ENCODE results near the gene MEX3D.

GRCh38 chr19:1568320-1569019 lies at the start of gene MEX3D:
- TF ChIP-seq SUZ12 (IDR thresholded peaks at IDR 0.05; ENCODE audit: extremely low read depth, insufficient read depth, insufficient read length), result no peak
- TF ChIP-seq YY1 (IDR thresholded peaks at IDR 0.05; ENCODE audit: insufficient read depth, insufficient read length), result no peak
- no peak for TF ChIP-seq ZNF274 (IDR thresholded peaks at IDR 0.05; ENCODE audit: low read depth, low read length)
